ENCODE data around the gene CFAP107.
"Not testable (repeated sequence)": the region's sequence is repeated elsewhere in the genome, so short reads cannot be mapped to it uniquely, and the experiment has no call there.

CFAP107 gene

DNA sequence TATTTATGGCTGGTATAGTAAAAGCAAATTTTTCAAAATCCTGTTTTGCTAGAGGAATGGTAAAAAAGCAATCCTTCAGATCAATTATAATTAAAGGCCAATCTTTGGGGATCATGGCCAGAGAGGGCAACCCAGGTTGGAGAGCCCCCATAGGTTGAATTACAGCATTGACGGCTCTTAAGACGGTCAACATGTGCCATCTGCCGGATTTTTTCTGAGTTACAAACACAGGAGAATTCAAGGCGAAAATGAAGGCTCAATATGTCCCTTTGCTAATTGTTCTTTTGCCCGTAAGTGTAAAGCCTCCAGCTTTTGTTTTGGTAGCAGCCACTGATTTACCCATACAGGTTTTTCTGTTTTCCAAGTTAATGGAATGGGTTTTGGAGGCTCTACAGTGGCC is 35.5 kb downstream of the CFAP107 start:
- DNase-seq, result not testable (repeated sequence)

DNA sequence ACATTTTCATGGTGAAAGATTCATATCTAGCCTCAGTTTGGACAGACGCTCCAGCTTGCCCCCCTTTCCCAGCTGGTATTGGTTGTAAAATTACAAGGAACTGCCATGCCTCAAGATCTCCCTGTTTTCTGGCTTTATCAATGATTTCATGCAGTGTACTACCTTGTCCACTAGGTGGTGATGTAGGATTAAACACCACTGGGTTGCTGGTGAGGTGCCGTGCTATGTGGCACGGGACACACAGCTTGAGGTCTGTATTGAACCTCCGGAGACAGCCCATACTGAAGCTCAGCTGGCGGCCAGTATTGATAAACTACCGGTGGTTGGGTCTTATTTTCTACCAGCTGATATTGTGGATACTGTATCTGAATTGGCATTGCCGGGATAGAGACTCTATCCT is 37.8 kb downstream of the CFAP107 start:
- not testable (repeated sequence) for DNase-seq

DNA sequence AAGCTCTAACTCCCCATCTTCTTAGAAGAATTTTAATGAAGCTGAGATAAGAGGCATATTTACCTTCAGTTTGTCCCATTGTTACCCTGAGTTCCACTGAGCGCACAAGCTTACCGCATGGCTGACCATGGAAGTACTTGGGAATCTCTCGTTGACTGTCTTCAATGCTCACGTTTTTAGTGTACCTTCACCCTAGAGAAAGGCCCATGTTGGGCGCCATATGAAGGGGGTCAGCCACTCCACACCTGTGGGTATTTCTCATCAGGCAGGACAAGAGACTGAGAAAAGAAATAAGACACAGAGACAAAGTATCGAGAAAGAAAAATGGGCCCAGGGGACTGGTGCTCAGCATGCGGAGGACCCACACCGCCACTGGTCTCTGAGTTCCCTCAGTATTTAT is 38.7 kb downstream of the CFAP107 start:
- not testable (repeated sequence) for DNase-seq

DNA sequence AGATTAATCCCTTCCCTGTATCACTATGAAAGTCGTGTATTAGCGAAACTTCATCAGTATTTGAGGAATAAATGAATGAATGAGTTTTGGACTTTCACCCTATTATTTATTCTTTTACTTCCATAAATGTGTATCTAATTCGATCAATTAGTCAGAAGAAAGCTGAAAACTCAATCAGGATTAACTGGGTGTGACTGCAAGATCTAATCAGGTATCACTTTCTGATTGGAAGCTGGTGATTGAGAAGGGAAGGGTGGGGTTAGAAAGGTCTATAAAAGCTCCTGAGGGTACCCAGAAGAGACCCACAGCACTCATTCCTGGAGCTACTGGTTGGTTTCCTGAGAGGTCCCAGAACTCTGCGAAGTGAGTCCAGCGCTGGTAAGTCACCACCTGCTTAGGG is 45.1 kb downstream of the CFAP107 start, which contains the start of gene PRAMEF1:
PRAMEF1 (plus strand) TSS at position 301 of the 400 bp plus-strand sequence. CDS start 1,831 bp downstream, outside the sequence.
- not testable (repeated sequence) for DNase-seq

DNA sequence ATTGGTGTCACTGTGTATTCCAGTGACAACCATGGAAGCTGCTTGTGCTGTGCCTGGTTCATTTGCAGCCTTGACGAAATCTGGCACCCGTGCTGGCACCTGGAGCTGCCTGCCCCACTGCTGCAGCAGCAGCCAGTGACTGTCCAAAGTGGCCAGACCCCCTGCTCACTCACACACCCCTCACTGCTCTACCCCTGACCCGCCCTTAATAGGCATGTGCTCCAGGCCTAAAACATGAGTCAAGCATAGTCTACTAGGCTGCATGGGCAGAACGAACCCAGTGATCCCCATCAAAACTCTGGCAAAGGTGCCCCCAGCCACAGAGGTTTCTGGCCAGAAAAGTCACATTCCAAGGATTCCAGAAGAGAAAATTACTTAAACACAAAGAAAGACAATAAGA is 52.9 kb downstream of the CFAP107 start:
- no peak for DNase-seq

DNA sequence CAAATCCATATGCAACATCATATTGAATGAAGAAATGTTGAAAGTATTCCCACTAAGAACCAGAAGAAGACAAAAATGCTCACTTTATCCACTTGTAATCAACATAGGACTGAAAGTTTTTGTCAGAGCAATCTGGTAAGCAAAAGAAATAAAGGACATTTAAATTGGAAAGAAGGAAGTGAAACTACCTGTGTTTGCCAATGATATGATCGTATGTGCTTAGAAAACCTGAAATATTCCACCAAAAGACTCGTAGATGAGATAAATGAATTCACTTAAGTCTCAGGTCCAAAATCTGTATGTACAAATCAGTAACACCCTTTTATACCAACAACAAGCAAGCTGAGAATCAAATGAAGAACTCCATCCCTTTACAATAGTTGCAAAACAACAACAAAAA is 53.7 kb downstream of the CFAP107 start:
- no peak for DNase-seq

DNA sequence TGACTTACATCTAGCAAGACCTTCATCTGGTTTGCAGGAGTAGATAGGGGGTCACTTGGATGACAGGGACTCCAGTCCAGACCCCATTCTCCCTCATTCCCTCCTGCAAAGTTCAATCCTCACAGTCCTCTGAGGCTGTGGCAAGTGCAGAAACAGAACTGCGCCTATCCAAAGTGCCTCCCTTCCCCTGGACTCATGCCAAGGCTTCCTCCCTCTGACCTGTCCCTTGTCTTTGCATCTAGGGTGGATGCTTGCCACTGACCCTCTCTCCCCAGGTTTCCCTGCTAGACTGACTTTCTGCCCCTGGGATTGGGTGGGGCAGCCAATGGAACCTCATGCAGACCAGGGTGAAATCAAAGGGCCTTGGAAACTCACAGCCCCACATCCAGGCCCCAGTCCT is 63.9 kb downstream of the CFAP107 start:
- no peak for DNase-seq

DNA sequence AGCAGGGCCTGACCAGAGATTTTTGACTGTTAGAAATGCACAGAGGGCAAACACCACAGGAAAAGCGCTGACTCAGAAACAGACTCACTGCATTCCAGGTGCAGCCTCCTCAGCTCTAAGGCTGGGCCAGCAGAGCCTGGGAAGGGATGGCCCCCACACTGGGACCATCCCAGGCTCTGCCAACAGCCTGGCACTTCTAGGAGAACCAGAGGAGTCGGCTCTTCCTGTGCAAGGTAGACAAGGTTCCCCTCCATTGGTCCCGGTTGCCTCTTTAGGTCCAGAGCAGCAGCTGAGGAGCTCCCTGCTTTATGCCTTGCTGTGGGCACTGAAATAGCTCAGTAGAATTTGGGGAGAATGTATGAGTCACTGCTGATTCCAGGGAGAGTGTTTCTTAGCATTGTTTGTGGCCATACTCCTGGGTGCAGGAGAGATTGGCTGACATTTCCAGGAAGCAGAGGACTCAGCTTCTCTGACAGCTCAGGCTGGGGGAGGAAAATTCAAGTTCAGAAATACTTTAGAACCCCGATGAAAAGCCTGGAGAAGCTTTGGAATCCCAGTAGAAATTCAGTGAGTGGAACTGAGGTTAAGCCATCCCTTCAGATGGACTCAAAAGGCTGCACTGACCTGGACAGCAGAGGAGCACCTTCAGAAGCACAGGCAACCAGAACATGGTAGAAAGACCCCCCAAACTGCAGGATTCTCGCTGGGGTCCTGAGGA is 64.8 kb downstream of the CFAP107 start:
- DNase-seq, result no peak

DNA sequence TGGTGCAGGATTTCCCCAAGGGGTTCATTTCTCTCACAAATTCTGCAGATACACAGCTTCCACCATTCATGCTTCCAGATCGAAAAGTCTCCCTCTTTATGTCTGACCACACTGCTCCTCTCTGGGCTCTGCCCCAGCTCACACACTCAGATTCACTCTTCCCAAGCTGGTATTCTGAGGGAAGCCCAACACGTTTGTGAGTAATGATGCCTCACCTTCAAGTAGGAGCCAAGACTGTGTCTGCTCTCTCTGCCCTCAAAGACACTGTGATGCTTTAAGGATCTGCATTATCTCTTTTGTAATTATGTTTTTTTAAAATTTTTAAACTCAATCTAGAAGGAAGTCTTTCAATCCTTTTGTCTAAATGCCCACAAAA is 65.4 kb downstream of the CFAP107 start:
- no peak for DNase-seq

All from SIG-M5 (cell line).